Stimulated activated CD8-positive, alpha-beta memory T cell treated with anti-CD3 and anti-CD28 coated beads, Interleukin-2, amount 100 ng/mL, for 48 hours (primary cell): ENCODE results near the gene KCTD13.
"Not testable (repeated sequence)": the region's sequence is repeated elsewhere in the genome, so short reads cannot be mapped to it uniquely, and the experiment has no call there.

Source experiments
- DNase-seq, 2 donors: peaks; one replicate each; pipeline ENCODE4 v3.0.0-alpha.2; 2020; ENCODE audit warnings: low read depth in 2 of 2

KCTD13 gene

GRCh38 chr16:29907973-29908372, 18.1 kb downstream of the KCTD13 start:
- no peak for DNase-seq

DNA sequence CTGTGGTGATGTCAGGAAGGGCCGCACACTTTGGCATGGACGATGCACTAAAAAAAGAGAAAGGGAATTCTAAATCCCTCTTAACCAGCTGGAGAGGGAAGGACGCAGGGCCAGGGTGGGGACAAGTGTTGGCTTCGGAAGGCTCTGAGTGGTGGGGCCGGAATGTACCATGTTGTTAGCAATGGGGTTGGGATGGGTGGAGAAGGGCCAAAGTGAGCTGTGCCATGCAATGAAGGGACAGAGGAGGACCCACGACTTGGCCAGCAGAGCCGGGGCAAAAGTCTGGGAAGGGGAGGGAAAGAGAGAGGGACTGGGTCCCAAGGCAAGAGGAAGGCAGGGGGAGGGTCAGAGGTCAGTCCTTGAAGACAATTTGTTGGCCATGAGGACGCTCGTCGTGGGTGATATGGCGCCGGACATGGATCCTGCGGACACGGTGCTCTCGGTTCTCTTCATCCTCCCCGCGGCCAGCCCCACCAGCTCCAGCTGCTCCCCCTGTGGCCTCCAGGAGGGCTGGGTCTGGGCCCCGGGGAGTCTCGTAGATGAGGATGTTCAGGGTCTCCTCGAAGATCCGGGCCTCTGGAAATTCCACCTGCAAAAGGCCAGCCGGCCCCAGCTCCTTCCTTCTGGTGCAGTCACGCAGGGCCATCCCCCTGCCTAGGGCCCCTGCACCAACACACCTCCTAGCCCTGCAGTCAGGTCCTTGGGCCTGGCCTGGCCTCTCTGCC, 19.3 kb downstream of the KCTD13 start:
- no peak for DNase-seq

- DNase-seq: no peak
These were observed 20.4 kb downstream of the KCTD13 start for GRCh38 chr16:29905668-29906067.

DNA sequence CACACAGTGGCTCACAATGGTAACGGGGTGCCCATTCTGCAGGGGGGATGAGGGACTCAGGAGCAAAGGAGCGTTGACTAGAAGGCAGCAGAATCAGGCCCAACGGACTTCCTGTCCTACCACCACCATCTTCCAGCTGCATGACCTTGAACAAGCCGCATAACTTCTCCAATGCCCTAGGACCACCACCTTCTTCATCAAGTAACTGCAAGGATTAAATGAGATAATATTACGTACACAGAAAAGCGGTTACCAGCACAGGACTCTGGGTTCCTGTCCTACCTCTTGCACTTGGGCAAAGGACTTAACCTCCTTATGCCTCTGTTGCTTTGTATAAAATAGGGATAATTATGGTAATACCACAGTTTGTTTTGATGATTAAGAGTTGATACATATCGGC, 21.1 kb downstream of the KCTD13 start:
- no peak for DNase-seq

- DNase-seq: no peak
These were observed 22.4 kb downstream of the KCTD13 start for GRCh38 chr16:29903590-29903989.

DNA sequence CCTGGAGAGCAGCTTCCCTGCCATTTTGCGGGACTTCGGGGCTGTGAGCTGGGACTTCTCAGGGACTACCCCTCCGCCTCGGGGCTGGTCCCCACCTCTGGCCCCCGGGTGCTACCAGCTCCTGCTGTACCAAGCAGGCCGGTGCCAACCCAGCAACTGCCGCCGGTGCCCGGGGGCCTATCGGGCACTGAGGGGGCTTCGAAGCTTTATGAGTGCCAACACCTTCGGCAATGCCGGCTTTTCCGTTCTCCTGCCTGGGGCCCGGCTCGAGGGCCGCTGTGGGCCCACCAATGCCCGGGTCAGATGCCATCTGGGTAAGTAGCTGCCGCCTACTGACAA, 24.4 kb downstream of the KCTD13 start:
- DNase-seq: no peak

GRCh38 chr16:29900888-29901606, 25.0 kb downstream of the KCTD13 start:
- no peak for DNase-seq

DNA sequence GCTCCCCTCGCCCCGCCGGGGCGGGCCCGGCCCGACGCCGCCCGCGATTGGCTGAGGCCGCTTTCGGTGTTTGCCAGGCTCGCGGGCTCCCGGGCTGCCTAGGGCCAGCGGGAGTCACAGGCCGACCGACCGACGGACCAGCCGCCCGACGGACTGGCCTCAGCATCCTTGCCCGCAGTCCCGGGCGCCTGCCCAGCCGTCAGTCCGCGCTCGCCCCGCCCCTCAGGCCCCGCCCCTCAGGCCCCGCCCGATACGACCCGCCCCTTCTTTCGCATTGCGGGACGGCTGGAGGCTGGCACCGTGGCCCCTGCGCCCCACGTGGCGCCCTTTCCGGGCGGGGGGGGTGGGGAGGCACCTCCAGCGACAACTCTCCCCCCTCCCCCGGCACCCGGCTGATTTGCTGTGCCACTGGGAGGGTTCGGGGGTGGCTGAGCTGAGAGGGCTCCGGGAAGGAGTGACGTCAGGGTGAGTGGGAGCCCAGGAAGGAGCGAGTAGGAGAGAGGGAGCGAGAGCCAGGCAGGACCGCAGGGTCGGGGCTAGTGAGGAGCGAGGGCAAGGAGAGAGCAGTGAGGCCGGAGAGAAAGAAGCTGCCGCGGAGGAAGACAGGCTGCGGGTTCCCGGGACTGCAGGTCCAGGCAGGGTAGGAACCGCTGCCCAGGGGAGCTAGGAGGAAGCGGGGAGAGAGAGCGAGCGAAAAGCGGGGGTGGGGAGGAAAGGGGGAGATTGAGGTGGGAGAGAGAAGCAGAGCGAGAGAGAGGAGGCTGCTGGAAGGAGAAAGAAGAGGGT, 25.7 kb downstream of the KCTD13 start, which contains the start of gene ASPHD1:
Gene ASPHD1 (plus strand): TSS at position 387 of the 786 bp plus-strand sequence. CDS start 484 bp downstream, outside the sequence.
- peak; percentile 44 to 48 for DNase-seq

GRCh38 chr16:29899516-29900101, 26.4 kb downstream of the KCTD13 start, which contains the start of gene SEZ6L2:
SEZ6L2 (minus strand) TSS chr16:29899550; CDS start chr16:29899019, 531 bp downstream.
- peak; percentile 65 to 68 for DNase-seq

DNA sequence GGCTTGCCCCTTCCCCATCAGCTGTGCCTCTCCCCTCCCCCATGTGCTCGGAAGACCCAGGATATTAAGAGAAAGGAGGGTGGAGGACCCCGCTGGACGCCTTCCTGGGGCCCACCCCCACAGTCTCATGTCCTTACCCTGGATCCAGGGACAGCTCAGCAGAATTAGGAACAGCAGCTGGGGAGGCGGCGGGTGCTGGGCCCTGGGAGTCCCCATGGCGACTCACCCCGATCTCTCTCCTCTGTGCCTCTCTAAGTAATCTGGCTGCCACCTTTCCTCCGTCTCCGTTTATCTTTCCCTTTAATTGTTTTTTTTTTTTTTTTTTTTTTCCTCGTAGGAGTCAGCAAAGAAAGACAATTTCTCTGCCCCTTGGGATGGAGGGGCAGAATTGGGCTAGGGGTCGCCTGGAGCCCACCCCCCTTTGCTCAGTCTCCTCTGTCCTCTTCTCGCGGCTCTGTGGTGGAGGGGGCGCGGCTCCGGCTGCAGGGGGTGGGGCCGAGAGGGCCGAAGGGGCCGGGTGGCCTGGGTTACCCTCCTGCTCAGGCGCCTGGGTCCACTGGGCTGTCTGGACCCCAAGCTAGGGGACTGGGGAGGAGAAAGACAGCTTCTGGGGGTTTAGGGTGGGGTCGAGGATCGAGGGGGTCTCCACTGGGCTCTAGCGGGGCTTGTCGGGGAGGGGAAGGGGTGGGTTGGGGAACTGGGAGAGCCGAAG, 27.1 kb downstream of the KCTD13 start:
- no peak for DNase-seq

DNA sequence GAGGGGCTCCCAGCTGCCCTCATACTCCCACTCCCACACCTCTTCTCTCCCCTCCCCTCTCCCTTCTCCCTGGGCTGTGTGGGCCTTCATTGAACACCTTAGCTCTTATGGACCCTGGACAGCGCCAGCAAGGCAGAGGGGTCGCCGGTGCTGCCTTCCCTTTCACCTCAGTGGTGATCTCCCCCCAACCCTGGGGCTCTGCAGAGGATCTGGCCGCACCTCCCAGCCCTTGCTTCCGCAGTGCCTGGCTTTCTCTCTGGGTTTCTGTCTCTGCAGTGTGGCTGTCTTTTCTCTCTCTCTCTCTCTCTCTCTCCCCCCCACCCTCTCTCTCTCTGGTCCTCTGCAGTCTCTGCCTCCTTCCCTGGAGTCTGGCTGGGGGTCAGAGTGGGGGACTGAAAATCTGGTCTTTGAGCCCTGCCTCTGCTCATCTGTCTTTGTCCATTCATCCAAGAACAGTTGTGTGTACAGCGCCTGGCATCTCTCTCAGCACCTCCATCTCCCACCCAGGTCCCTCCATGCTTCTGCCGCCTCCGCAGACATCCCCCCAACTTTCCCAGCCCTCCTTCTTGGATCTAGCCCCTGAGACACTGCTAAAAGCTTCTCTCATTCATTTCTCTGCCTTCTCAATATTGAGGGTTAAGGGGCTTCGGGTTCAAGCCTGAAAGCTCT, 27.8 kb downstream of the KCTD13 start:
- no peak for DNase-seq

- DNase-seq: no peak
These were observed 28.7 kb downstream of the KCTD13 start for GRCh38 chr16:29897333-29897732.

DNA sequence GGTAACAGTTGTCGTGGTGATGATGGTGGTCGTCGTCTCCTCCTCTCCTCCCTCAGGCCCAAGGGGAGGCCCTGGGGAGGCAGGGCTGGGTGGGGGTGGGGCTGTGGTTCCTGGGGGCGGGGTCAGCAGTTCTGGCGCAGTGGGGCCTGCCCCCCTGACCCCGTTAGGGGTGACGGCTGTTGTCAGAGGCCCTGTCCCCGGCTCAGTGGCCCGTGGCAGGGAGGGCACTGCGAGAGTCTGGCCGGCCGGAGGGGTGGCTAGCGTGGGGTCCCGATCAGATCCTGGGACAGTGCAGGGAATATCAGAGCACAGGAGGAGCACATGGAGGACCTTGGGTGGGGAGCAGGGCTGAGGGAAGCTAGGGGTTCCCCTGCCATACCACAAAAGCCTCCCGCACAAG, 29.2 kb downstream of the KCTD13 start:
- no peak for DNase-seq

DNA sequence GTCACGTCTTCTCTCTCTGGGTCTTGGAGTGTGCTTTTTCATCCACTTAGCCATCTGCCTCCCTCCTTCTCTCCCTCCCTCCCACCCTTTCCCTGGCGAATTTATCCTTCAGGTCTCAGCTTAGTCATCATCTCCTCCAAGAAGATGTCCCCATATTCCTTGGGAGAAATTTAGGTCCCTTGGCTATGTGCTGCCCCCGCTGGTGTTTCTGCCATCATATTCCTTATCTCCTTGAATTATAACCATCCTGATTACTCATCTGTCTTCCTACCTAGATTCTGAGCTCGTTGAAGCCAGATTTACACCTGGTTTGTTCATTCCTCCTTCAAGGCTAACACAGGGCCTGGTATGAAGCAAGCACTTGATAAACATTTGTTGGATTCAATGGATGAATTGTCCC, 31.7 kb downstream of the KCTD13 start:
- DNase-seq: no peak

DNA sequence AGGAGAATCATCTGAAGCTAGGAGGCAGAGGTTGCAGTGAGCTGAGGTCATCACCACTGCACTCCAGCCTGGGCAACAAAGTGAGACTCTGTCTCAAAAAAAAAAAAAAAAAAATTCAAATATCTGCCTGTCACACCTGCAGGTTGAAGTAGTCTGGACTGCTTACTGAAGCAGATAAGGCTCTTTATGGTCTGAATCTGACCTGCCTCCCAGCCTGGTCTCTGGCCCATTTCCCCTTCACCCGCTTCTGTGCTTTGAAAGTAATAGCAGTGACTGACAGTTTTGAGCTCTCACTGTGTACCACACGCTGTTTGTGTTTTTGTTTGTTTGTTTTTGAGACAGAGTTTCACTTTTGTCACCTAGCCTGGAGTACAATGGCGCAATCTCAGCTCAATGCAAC, 32.5 kb downstream of the KCTD13 start:
- no peak for DNase-seq

GRCh38 chr16:29892458-29892813, 33.6 kb downstream of the KCTD13 start:
- DNase-seq: no peak

DNA sequence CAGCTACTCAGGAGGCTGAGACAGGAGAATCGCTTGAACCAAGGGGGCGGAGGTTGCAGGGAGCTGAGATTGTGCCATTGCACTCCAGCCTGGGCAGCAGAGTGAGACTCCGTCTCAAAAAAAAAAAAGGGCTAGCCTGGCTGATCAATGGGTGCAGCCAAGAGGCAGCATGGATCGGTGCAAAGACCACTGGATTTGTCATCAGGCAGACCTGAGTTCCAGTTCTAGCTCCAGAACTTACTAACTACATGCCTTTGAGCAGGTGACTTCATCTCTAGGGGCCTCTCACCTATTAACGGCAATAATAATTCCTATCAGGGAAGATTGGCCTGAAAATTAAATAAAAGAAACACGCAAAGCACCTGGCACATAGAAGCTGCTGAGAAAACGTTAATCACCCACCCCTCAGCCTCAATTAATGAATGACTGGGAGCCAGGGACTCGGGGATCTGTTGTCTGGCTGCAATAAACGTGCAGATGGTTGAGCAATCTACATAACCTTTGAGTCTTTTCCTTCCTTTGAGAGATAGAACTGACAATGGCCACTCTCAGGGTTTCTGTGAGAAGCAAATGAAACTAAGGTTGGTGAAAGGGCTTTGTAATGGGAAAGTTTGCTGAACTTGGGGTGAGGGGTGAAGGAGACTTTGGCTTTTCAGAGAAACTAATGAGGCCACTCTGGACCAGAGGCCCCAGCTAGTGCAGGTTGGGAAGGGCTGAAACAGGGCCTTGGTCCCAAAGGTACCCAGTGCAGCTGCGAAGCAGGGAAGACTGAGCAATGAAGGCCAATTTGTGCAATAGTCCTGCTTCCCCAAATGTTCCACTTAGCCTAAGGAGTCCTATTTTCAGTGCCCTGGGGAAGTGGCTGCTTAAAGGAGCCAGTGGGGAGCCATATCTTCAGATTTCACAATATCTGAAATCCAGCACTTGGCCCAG, 34.2 kb downstream of the KCTD13 start:
- no peak for DNase-seq

DNA sequence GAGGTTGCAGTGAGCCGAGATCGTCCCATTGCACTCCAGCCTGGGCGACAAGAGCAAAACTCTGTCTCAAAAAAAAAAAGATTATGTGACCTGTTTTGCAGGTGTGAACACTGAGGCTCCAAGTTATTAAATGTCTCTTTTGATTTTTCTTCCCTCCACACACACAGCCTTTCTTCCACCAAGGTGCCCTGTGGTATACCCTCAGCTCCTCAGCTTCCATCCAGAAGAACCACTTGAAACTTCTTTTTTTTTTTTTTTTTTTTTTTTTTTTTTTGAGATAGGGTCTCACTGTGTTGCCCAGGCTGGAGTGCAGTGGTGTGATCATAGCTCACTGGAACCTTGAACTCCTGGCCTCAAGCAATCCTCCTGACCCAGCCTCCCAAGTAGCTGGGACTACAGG, 36.7 kb downstream of the KCTD13 start:
- DNase-seq: not testable (repeated sequence)

- DNase-seq: no peak
These were observed 42.0 kb downstream of the KCTD13 start for GRCh38 chr16:29883987-29884386.

GRCh38 chr16:29881050-29881449, 45.0 kb downstream of the KCTD13 start:
- DNase-seq: no peak
